SJCRH30 (cell line): Measurements from ENCODE around the gene MLPH. TPM values are rescaled to one million over a fixed set of nuclear protein-coding genes. Genes with fewer than 3 reads are reported as not detected.
"Not testable (repeated sequence)": the region's sequence is repeated elsewhere in the genome, so short reads cannot be mapped to it uniquely, and the experiment has no call there.

Experiments
- DNase-seq, 2 experiments: peaks; one replicate each; pipeline ENCODE4 v3.0.0-alpha.2; 2015 to 2020
- H3K27ac ChIP-seq: fragments of 250-450 bp; sonication (Bioruptor Pico); 2 replicates; pipeline ENCODE4 v1.5.1; 2020; ENCODE audit warnings: mild to moderate bottlenecking, moderate library complexity
- H3K27me3 ChIP-seq: fragments of 250-450 bp; sonication (Bioruptor Pico); 2 replicates; pipeline ENCODE4 v1.5.1; 2020; ENCODE audit warnings: mild to moderate bottlenecking, moderate library complexity
- H3K36me3 ChIP-seq: fragments of 250-450 bp; sonication (Bioruptor Pico); 2 replicates; pipeline ENCODE4 v1.5.1; 2020; ENCODE audit warnings: mild to moderate bottlenecking, moderate library complexity
- H3K4me1 ChIP-seq: fragments of 250-450 bp; sonication (Bioruptor Pico); 2 replicates; pipeline ENCODE4 v1.5.1; 2020; ENCODE audit warnings: mild to moderate bottlenecking, moderate library complexity
- H3K4me3 ChIP-seq: fragments of 250-450 bp; sonication (Bioruptor Pico); 2 replicates; pipeline ENCODE4 v1.5.1; 2020; ENCODE audit warnings: mild to moderate bottlenecking, moderate library complexity
- H3K9me3 ChIP-seq: fragments of 250-450 bp; sonication (Bioruptor Pico); replicated peaks from 2 replicates; pipeline ENCODE4 v1.5.1; 2020; ENCODE audit warnings: mild to moderate bottlenecking, moderate library complexity
- total RNA-seq: library from RNA; depleted of rRNA; stranded (reverse); fragments of >200 nt; shearing (Covaris generic); gene quantifications from 2 replicates; pipeline ENCODE4 v1.2.3, GENCODE V29; 2014

Gene MLPH
- total RNA-seq, 1 experiment from 2014 or later, result 0.14 TPM

DNA sequence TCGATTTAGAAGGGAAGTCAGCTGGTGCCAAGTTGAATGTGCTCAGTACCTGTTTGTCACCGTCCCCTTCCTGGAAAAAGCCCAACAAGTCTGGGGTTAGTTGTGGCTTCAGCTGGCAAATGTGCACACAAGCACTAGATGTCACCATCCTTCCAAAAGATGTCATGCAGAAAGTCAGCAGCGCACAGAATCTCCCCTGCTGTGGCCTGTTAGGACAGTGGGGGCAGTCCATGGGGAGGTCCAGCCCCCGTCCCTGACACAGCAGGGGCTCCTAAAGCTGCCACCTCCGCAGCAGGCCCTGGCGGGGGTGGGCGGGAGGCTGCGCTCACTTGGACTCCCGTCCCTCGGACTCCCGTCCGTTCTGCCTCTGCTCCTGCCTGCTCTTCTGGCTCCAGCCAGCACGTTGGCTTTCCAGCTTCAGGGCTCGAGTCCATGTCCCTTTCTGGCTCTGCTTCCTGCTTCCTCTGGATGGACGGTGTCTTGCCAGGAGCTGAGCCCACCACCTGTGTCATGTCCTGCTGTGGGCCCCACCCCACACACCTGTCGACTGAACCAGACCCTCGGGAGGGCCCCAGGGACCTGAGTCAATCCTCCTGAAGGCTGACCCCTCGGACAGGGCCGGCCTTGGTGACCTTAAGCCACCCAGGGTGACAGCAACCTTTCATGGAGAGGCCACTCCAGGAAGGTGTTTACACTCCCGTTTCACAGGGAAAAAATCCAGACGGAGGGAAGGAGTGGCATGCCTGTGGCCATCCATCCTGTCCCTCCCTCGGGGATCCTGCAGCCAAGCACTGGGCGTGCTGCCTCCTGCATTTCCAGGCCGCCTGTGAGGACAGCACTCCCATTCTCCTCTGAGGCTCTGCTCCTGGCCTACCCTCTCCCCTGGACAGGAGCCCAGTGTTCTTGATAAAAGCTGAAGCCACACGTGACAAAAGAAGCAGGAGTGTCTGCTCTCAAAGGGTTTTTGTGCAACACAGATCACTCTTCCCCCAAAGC lies 95.0 kb downstream of the MLPH start:
- Histone ChIP-seq H3K27ac (peak overlapping the region; percentile 31), H3K36me3 (no peaks in the 10 kb centered on the region), H3K4me3 (peak overlapping the region; percentile 43), H3K4me1 (peaks cover 14% of the 10 kb centered on the region; the same call in 1 of the 2 replicates), H3K27me3 (no peaks in the 10 kb centered on the region), H3K9me3 (no peaks in the 10 kb centered on the region)
- peak; percentile 87 to 91 for DNase-seq

DNA sequence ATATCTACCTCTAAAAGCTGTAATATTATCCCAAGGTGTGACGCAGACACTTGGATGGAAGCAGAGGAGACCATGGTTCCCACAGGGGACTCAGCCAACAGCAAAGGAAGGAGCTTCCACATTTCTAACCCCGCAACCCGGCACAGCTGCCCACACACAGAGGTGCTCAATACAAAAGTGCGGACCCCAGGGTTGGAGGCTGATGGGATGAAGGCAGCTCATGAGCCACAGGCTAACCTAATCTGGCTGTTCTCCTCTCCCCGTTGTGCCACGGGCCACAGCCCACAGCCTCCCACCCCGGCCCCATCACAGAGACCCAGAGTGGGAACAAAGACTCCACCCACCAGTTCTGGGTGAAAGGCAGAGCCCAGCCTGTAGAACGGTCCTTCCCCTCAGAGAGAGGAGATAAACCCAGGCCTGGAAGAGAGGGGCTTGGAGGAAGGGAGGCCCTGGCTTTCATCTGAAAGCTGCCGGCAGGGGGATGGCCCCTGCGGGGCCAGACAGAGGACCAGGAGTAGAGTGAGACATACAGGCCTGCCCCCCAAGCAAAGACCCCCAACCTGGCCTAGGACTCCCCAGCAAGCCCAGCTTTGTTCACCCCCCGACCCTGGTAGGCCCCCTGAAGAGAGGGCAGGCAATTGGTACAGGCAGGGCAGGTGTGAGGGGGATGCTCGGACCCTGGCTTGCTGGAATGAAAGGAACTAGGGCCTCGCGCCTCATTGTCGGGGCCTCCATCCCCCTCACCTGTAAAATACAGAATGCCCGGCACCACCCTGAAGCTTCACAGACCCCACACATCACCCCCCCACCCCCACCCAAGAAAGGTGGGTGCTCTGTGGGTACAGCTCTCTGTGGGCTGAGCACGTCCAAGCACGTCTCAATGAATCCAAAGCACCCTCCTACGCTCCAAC lies 96.6 kb downstream of the MLPH start:
- Histone ChIP-seq H3K9me3 (no peaks in the 10 kb centered on the region), H3K36me3 (no peaks in the 10 kb centered on the region), H3K27me3 (no peaks in the 10 kb centered on the region), H3K4me3 (no peak overlapping the region), H3K4me1 (peaks cover 22% of the 10 kb centered on the region), H3K27ac (no peak overlapping the region)
- DNase-seq, result no peak

DNA sequence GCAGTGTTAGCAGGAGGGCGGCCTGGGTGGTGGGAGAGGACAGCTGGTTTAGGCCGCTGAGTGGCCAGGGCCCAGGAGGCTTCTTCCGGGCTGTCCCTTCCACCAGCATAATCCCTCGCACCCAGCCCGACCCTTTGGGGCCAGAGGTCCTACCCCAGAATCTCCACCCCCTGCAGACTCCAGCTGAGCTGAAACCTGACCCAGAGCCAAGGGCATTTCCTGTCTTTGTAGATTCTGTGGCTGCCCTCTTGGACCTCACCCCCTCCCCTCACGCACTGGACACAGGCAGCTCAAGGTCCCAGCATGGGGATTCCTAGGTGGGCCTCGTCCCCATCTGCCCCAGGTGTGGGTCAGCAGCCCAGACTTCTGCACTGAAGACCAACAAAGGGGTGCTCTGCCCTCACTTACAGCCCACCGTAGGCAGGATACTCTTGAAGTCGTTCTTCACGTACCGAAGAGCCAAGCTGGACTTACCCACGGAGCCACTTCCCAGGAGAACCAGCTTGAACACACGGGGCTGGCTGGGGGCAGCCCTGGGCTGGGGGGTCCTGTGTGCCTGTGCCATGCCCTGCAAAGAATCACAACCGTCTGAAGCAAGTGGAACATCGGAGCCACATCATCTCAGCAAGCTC lies 98.7 kb downstream of the MLPH start:
- Histone ChIP-seq H3K4me3 (no peak overlapping the region), H3K36me3 (no peaks in the 10 kb centered on the region), H3K27me3 (no peaks in the 10 kb centered on the region), H3K9me3 (no peaks in the 10 kb centered on the region), H3K27ac (no peak overlapping the region), H3K4me1 (peaks cover 37% of the 10 kb centered on the region)
- DNase-seq, result peak in 1 of 2 experiments; percentile 46

DNA sequence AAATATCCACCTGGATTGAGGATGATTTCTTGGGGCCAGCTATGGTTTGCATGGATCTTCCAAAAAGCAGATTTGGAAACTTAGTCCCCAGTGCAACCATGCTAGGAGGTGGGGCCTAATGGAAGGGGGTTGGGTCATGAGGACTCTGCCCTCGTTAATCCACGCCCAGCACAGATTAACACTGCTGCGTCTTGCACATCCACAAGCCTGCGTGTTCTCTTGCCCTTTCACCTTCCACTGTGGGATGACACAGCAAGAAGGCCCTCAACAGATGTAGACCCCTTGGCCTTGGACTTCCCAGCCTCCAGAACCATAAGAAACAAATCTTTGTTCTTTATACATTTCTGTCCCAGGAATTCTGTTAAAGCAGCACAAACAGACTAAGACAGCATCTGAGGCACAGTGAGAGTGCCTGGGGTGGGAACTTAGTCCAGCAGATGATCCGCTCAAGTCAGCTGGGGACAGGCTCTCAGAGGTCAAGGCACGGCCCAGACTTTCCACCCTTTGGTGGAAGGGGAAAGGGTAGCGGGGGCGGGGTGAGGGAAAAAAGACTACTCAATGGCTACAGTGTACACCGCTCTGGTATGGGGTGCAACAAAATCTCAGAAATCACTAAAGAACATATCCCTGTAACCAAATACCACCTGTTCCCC lies 101.1 kb downstream of the MLPH start:
- Histone ChIP-seq H3K36me3 (no peaks in the 10 kb centered on the region), H3K4me1 (peaks cover 34% of the 10 kb centered on the region), H3K27me3 (no peaks in the 10 kb centered on the region), H3K27ac (peak overlapping the region; percentile 68), H3K4me3 (no peak overlapping the region), H3K9me3 (no peaks in the 10 kb centered on the region)
- peak; percentile 73 to 74 for DNase-seq

DNA sequence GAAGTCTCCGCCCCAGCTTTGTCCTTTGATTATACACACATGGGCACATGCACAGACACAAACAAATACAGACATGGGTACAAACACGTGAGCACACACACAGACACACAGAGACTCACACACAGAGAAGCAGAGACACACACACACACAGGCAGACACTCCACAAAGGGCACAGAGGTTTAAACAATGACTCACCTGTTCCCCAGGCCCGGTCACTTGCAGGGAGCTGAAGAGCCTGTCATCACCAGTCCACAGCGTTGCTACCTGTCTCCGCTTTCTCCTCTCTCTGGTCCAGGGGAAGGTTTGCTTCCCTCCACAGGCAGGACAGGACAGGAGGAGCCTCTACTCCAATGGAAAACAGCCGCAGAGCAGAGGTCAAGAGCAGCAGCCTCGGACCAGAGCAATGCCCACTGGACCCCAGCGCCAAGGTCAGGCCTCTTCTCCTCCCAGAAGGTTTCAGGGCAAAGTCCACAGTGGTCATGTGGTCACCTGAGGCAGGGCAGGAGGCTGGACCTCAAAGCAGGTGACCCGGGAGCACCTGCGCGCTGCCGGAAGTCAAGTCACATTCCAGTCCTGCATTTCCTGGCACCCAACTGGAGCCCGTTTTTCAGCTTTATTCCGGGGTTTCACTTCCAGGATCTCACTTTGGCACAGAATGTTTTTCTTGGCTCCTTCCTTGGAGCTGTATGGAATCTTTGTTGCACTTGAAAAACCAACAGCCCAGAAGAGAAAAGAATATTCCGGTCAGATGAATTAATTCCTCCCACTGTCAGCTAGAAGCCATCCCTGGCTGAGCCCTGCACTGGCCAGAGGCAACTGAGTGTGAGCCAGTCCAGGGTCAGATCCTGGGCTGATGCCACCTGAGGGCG lies 103.5 kb downstream of the MLPH start, which contains the start of gene RAB17:
TSS of gene RAB17 (minus strand) at position 463 of the 869 bp plus-strand sequence. CDS start 4,580 bp downstream, outside the sequence.
- H3K27me3 ChIP-seq, result no peaks in the 10 kb centered on the region
- DNase-seq, result no peak
- H3K36me3 ChIP-seq, result no peaks in the 10 kb centered on the region
- H3K4me1 ChIP-seq, result peaks cover 49% of the 10 kb centered on the region
- H3K4me3 ChIP-seq, result no peak within 1 kb of the TSS
- H3K27ac ChIP-seq, result no peak within 1 kb of the TSS
- H3K9me3 ChIP-seq, result no peaks in the 10 kb centered on the region

DNA sequence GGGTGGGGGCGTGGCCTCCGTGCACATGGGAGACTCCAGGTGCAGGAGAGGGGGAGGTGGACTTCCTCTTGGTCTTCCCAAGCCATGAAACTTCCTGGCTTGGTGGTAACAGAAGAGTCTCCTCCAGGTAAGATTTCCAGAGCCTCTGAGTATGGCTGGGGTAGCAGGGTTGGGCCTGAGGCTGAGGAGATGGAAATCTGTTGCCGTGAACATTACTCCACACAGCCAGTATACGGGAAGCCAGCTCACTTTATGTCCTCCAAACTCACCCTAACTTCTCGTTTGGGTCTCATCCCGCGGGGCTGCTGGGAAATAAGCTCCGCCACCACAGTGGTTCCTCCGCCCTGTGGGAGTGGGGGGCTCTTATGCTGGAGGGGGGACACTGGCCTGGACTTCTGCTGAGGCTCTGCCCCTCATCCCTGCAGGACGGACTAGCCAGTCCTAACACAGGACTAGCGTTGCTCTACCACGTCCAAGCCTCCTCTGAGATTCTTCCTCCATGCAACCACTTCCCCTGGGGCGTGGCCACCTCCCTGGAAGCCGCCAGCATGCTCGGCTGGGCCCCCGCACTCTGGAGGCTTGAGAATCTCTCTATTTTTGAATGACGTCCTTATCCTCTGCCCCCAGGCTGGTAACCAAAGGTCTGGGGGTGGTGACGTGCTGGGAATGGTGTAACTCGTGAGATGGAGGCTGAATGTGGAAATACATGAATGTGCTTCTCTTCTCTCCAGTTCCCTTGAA lies 104.3 kb downstream of the MLPH start:
- no peak for DNase-seq
- Histone ChIP-seq H3K9me3 (no peaks in the 10 kb centered on the region), H3K36me3 (no peaks in the 10 kb centered on the region), H3K27me3 (no peaks in the 10 kb centered on the region), H3K4me1 (peaks cover 47% of the 10 kb centered on the region), H3K4me3 (no peak overlapping the region), H3K27ac (no peak overlapping the region)

DNA sequence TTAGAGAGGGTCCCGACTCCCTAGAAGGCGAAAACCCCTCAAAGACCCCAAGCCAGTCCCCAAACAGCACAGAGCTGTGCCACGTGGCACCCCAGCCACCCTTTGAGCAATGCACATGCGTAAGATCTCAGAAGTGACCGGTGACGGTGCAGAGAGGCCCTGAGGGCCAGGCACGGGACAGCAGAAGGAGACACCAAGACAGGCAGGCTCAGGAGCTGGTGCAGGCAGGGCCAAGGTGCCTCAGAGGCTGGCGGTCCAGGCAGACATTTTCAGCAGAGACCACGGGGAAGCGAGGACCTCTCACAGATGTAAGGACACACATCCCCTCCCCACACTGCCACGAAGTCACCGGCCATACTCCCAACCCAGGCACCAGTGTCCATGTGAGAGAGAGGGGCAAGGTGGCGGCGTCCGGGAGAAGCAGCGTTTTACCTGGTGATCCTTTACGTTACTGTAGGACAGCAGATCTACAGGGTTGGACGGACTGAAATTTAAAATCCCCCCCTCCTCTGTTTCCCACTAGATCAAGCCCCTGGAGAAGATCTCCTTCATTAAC lies 105.5 kb downstream of the MLPH start:
- H3K4me3 ChIP-seq, result no peak overlapping the region
- H3K9me3 ChIP-seq, result no peaks in the 10 kb centered on the region
- DNase-seq, result no peak
- H3K36me3 ChIP-seq, result no peaks in the 10 kb centered on the region
- H3K27me3 ChIP-seq, result no peaks in the 10 kb centered on the region
- H3K4me1 ChIP-seq, result peaks cover 52% of the 10 kb centered on the region
- no peak overlapping the region for H3K27ac ChIP-seq

DNA sequence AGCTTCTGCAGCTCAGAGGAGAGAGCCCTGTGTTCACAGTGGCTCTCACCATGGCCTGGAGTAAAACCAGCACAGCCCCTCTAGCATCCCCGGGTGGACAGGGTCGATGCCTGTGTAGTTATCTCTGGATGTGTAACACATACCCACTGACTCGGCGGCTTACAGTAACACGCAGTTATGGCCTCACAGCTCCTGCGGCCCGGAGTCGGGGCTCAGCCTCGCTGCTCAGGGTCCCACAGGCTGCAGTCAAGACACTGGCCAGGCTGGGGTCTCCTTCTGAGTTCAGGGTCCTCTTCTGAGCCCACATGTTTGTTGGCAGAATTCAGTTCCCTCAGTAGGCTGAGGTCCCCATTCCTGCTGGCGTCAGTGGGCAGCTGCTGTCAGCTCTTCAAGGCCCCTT lies 106.0 kb downstream of the MLPH start:
- H3K9me3 ChIP-seq, result no peaks in the 10 kb centered on the region
- no peak overlapping the region for H3K4me3 ChIP-seq
- H3K4me1 ChIP-seq, result peaks cover 49% of the 10 kb centered on the region
- H3K27ac ChIP-seq, result no peak overlapping the region
- no peaks in the 10 kb centered on the region for H3K27me3 ChIP-seq
- no peaks in the 10 kb centered on the region for H3K36me3 ChIP-seq
- no peak for DNase-seq

DNA sequence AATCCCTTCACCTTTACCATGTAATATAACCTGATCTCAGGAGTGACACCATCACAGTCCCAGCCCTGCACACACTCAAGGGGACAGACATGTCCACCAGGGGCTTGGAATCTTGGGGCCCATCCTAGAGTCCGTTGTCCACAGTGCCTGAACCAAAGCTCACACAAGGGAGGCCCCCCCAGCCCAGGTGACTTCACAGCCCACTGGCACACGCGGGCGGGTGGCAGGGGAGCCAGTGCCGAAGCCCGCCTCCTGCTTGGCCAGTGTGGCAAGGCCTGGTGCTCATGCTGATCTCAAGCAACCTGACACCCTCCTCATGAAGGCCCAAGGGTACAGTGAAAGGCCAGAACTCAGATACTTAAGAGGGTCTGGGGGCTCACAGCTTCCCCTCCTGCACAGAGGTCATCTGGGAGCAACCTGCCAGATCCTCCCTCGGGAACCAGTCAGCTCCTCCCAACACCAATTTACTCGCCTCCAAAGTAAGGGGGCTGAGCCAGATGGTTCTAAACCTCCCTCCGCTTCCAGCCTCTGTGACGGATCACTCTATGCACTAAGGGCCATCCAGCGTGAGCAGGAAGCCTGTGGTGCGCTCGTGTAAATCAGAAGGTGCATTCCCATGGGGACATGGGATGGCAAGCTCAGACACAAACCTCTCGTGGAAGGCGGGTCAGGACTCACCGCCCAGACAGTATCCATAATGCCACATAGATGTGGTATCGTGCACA lies 106.7 kb downstream of the MLPH start:
- no peak overlapping the region for H3K4me3 ChIP-seq
- no peaks in the 10 kb centered on the region for H3K27me3 ChIP-seq
- H3K36me3 ChIP-seq, result no peaks in the 10 kb centered on the region
- H3K9me3 ChIP-seq, result no peaks in the 10 kb centered on the region
- DNase-seq, result no peak
- H3K27ac ChIP-seq, result no peak overlapping the region
- H3K4me1 ChIP-seq, result peaks cover 46% of the 10 kb centered on the region

DNA sequence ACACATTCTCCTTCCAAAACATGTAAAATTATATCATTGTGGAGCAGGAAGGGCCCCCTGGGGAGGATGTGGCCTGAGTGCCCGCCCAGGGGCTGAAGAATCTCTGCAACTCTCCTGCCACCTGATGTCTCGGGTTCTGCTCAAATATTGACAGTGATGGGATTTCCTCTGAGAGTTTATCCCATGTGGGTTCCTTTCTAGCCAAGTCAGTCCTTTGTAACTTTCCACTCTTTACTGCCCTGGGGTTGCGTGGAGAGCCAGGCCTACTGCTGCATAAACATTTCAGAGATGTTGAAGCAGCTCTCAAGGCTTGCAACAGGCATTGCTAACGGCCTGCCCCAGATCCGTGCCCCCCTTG lies 107.4 kb downstream of the MLPH start:
- Histone ChIP-seq H3K27ac (no peak overlapping the region), H3K4me1 (peaks cover 44% of the 10 kb centered on the region), H3K4me3 (no peak overlapping the region), H3K36me3 (no peaks in the 10 kb centered on the region), H3K9me3 (no peaks in the 10 kb centered on the region), H3K27me3 (no peaks in the 10 kb centered on the region)
- DNase-seq, result peak in 1 of 2 experiments; percentile 60

DNA sequence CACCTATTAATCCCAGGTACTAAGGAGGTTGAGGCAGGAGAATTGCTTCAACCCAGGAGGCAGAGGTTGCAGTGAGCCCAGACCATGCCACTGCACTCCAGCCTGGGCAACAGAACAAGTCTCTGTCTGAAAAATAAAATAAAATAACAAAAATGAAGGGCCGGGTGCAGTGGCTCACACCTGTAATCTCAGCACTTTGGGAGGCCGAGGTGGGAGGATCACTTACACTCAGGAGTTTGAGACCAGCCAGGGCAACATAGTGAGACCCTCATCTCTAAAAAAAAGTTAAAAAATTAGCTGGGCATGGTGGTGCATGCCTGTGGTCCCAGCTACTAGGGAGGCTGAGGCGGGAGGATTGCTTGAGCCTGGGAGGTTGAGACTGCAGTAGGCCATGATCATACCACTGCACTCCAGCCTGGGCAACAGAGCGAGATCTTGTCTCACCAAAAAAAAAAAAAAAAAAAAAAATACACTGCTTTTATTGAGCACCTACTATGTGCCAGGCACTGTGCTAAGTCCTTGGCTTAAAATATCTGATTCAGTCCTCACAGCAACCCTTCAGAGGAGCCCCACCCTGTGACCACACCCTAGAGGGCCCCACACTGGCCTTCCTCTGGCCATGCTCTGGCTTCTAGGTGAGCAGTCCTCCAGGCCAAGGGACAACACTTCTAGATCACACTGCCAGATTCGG lies 108.9 kb downstream of the MLPH start:
- not testable (repeated sequence) for H3K9me3 ChIP-seq, H3K27me3 ChIP-seq
- peaks cover 49% of the 10 kb centered on the region for H3K4me1 ChIP-seq

More for the DNA sequence above, 108.9 kb downstream of the MLPH start:
- DNase-seq, H3K36me3 ChIP-seq, H3K27ac ChIP-seq, H3K4me3 ChIP-seq: not testable (repeated sequence)
